CD4-positive, alpha-beta T cell treated with Interferon alpha-2 for 1 hour (primary cell): Measurements from ENCODE around the gene ROMO1.
"Not testable (repeated sequence)": the region's sequence is repeated elsewhere in the genome, so short reads cannot be mapped to it uniquely, and the experiment has no call there.

Experiments used
- DNase-seq, 2 donors: peaks; one replicate each; pipeline ENCODE4 v3.0.0-alpha.2; 2020 to 2022

ROMO1 gene

DNA sequence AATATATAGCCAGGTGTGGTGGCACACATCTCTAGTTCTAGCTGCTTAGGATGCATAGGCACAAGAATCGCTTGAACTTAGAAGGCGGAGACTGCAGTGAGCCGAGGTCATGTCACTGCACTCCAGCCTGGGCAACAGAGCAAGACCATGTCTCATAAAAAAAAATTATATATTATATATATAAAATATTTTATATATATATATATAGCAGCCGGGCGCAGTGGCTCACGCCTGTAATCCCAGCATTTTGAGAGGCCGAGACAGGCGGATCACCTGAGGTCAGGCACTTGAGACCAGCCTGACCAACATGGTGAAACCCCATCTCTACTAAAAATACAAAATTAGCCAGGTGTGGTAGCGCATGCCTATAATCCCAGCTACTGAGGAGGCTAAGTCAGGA lies 13.8 kb upstream of the ROMO1 start:
- not testable (repeated sequence) for DNase-seq

DNA sequence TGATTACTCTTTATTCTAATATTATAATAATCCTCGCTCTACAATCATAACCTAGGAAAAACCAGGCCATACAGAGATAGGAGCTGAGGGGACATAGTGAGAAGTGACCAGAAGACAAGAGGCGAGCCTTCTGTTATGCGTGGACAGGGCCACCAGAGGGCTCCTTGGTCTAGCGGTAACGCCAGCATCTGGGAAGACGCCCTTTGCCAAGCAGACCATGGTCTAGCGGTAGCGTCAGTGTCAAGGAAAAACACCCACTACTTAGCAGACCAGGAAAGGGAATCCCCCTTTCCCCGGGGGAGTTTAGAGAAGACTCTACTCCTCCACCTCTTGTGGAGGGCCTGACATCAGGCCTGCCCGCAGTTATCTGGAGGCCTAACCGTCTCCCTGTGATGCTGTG lies 12.3 kb upstream of the ROMO1 start:
- DNase-seq, result not testable (repeated sequence)

DNA sequence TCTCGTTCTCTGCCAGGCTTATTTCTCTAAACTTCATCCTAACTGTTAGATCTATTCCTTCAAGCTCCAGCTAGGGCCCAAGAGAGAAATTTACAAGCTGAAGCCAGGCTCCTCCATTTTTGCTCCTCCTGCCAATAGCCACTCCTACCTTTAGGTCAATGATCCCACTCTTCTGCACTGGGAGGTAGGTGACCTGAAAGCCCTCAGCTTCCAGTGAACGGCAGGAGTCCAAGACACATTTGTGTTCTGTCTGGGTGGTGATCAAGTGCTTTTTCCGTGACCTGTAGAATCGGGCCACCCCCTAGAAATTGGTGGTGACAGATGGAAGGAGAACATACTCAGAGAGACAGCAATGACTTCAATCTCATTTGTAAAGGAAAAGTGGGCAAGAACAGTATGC lies 8.9 kb upstream of the ROMO1 start:
- DNase-seq, result no peak

DNA sequence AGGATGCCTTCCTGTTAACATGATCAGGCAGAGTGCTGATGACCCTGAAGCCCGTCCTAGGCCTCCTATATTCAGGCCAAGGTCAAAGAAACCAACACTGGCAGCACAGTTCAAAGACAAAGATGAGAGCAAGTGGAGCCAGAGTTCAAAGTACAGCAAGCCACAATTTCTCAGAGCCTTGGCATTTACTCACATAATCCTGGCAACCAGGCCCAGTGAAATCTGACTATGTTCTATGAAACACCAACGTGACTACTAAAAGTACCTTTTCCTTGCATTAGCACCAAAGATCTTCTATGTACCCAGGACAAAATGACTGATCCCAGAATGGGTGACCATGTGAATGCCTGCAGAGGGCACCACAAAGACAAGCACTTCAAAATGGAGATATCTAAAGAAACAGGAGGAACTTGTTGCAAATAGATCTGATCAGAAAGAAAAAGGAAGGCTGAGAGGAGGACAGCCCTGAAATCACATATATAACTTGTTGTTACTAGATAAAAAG lies 3.9 kb upstream of the ROMO1 start:
- DNase-seq, result no peak

DNA sequence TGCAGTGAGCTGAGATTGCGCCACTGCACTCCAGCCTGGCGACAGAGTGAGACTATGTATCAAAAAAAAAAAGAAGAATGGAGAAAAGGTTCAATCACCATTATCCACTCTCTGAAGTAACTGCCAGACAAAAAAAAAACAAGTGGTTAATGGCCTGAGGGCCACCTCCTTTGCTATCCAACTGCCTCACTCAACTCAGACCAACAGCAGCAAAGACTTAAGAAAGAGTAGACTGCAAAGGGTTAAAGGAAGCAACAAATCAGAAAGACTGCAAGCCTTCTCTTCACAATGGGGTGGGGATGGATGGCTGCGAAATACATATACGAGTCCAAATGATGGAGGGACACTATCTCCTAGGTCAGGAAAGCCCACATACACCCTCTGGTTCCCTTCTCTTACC lies 3.2 kb upstream of the ROMO1 start:
- DNase-seq, result no peak

DNA sequence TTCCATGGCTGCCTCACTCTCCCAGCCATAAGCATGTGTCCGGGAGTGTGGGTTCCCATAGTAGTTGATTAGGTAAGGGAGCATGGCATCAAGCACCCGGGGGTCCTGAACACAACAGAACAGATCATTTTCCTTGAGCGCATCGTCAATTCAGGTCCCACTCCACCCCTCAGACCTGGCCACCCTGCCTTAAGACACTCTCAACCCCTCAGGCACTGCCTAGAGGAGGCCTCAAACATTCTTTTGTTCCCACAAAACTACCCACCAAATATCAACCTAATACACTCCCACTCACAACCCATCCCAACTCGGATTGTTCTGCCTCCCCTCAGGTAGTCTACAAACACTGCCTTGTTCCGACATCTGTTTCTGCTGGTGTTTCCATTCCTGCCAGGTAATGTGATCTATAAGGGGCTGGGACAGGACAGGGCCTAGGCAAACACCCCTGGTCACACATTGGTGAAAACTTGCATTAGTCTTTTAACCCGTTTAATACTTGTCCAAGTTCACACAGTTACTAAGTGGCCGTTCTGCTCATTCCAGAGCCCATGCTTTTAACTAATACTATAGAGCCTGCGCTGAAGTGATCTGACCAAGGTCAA lies 1.4 kb upstream of the ROMO1 start:
- DNase-seq, result no peak

DNA sequence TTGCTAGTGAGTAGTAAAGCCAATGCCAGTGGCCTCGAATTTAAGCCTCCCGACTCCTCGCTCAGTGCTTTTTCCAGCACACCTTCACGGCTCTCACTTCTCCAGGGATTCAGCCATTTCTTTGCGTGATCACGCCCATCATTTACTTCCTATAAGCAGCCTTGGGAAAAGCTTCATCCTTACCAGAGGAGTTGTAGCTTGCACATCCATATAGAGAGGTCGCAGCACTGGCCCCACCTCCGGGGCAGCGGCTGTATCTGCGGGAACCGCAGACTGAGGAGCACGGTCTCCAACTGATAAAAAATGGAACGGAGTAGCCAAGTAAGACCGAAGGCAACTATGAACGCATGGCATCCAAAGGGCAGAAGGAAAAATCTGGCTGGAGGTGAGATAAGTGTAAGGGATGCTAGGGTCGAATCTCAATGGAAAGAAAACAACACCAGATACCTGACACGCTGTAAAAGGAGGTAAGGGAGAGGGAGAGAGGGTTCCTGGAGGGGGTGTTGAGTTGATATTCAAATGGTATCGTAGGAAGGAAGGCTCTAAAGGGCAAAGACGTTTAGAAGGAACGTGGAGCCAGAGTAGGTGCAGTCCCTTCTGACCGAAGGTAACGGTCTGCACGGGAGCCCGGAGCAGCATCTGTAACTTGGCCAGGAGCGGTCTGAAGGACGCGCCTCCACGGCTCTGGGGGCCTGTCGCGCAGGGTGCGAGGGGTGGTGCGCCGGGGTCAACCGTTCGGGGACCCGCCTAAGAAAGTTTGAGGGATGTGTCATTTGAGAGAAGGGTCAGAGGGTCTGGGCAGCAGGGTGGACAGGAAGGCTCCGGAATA lies 693 bp upstream of the ROMO1 start:
- no peak for DNase-seq

DNA sequence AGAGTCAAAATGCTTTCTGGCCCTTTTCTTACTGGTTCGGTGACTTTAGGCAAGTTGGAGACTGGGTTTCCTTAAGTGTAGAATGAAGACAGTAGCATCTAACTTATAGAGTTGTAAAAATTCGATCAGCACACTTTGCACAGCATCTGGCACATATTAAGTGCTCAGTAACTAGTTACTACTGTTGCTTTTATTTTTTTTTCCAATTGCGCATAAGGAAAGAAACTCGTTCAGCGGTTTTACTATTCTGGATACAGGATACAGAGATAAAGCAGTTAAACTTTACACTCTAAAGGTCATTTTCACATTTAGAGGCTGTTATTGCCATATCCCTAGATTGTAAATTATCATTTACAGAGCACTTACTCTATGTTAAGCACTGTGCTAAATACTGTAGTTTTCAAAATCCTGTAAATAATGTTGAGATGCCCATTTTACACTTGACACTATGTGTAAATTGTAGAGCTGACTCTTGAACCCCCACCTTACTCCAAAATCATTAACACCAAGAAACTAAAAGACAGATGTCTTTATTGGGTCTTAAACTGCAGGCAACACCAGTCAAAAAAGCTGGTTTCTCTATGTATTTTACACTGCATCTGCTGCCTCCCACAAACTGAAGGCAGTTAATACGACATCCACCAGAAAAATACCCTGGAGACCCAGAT lies 886 bp downstream of the ROMO1 start:
- no peak for DNase-seq

DNA sequence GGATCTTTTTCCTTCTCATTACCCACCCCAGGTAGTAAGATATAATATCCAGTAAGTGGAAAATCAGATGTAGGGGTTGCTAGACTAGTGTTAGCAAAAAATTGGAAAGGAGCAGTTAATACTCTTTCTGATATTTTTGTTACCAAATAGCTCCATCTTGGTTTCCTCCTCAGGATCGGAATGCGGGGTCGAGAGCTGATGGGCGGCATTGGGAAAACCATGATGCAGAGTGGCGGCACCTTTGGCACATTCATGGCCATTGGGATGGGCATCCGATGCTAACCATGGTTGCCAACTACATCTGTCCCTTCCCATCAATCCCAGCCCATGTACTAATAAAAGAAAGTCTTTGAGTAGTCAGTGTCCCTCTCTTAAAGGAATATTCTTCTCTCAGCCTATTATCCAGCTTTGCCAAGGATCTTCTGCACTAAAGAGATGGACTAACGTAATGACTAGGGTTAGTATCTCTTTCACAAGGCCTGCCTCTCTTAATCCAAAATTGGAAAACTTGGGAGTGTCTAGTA lies 1.5 kb downstream of the ROMO1 start:
- DNase-seq, result no peak

DNA sequence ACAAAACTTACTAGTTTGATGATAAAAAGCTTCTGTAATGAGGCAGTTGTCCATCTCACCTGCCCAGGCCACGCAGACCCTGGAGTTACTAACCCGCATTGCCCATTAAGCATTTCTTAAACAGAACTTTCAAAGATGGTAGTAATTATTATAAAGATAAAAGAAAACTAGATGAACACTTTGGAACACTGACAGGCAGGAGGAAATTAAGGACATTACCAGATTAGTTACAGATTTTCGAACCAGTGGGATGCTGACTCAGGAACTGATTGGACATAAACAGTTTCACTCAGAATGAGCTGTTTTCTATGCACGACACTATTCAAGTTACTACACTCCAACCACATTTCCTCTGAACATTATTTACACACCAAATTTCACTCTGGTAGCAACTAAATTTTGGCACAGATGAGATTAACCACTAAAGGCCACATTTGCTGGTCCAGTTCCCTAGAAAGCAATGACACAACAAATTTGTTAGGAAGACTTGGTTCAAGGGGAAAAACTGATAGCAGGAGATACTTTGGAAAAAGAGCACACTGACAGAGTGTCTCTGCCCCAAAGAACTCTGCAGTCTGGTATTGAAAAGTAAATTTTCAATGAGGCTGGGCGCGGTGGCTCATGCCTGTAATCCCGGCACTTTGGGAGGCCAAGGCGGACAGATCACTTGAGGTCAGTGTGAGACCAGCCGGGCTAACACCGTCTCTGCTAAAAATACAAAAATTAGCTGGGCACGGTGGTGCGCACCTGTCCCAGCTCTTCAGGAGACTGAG lies 3.0 kb downstream of the ROMO1 start:
- DNase-seq, result no peak

DNA sequence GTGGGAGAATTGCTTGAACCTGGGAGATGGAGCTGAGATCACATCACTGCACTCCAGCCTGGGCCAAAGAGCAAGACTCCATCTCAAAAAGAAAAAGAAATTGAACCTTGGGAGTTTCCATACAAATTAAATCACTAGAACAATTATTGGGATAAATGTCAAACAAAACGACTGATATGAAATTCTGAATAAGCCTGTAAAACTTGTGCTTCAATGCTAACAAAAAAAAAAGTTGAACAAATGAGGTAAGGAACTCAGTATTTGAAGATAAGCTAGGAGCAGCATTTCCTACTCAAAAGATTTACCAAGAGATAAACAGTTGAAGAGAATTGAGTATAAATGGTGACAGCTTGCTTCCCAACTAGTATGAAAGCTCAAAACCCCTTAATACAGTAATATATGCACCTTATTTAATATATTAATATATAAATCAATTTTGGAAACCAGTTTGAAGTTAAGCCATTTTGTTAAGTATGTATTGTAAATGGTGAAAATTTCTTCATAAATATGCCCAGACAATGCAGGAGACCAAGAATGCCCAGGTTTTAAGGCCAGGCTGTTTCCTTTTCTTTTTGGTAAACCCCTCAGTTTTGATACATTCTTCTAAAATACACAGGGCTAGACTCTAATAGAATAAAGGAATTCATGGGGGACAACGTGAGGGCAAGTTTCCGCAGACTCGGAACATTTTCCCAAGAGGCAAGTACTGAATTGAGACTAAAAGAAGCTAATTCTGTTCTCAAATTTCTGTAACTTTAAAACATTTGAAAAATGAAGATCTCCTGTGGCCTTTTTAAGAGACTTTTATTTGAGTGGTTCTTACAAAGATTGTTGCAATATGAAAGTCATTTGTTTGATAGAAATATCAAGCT lies 3.9 kb downstream of the ROMO1 start:
- DNase-seq, result no peak

DNA sequence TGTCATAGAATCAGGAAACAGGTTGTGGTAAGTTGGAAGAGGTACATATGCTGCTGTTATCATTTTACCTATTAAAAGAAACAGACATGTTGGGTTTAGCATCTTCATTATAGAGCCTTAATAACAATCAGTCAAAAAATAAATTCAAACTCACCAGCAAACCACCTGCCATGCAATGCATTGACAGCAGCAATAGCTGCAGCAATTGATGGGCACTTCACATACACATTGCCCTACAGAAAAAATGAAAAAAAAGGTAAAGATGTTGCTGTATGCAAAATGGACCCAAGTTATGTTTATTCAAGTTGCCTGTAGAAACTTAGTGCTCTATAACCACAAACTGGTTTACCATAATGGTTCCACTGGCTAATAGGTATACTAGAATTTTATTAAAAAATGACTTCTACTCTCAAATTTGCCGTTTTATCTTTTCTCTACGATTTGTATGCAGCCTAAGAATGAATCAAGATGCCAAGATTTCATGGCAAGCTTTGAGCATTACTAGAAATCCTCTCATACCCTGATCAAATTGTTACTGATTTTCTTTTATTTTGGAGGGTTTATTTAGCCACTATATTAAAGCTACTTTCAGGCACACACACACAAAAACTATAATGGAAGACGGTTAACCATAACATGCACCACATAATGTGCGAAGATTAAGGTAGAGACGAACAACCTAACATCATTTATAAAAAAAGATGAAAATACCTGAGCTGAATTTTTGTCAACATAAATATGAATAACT lies 5.5 kb downstream of the ROMO1 start:
- DNase-seq, result no peak

DNA sequence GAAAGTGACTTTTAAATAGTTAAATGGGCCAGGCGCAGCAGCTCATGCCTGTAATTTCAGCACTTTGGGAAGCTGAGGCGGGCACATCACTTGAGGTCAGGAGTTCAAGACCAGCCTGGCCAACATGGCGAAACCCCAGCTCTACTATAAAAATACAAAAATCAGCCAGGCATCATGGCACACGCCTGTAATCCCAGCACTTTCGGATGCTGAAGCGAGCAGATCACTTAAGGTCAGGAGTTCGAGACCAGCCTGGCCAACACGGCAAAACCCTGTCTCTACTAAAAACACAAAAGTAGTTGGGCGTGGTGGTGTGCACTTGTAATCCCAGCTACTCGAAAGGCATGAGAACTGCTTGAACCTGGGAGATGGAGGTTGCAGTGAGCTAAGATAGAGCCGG lies 6.7 kb downstream of the ROMO1 start:
- DNase-seq, result not testable (repeated sequence)

DNA sequence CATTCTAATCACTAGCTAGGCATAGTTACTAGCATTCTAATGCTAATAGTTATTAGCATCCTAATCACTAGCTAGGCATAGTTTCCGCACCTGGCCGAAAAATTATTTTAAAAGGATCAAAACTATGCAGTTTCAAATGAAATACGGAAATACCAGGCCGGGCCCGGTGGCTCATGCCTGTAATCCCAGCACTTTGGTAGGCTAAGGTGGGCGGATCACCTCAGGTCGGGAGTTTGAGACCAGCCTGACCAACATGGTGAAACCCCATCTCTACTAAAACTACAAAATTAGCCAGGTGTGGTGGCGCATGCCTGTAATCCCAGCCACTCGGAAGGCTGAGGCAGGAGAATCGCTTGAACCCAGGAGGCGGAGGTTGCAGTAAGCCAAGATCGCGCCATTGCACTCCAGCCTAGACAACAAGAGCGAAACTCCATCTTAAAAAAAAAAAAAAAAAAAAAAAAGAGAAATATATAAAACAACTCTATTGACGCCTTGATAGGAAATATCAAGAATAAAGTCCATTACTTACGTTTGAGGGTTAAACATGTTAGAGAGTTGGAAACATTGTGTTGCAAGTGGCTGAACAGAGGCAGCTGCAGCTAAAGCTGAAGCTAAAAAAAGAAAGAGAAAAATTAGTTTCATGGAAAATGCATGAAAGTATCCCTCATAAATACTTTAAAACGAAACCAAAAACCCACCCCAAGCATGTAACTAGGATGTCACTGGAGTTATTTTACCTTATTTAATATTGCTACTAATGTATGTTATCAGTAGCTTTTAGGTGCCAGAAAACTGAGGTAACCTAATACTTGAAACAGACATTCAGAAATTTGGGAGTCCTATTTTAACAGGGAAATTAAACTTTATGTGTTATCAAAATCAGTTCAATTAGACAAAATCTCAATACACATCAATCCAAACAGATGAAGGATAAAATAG lies 7.7 kb downstream of the ROMO1 start:
- not testable (repeated sequence) for DNase-seq

DNA sequence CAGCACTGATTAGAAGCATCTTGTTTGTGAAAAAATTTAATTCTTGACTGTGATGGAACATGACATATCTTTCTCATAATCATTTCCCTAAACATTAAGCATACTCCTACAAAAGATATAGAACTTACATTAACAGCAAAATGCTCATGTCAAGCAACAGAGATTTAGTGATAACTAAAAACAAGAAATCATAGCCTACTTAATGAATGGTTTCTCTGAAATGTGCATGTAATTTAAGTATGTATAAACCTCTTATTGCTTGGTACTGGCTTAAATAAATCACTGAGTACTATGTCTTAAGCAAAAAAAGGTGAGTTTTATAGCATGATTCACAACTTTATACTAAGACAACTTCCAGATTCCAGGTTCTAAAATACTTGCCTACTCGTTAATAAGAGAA lies 9.3 kb downstream of the ROMO1 start:
- no peak for DNase-seq

DNA sequence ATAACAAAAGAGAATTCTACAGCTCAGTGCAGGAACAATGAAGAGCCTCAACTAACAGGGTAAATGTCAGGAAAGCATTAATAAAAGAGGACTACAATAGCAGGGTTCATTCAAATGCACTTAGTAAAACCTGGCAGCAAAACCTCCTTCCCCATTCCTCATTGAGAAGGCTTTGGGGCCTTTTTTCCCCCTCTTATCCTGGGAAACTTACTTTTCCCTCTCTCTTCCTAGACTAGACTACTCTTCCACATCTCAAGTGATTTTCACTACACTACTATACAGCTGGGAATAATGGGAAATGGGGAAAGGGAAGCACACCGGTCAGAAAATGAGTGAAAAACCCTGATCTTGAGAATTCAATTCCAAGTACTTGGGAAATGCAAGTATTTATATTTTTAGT lies 10.1 kb downstream of the ROMO1 start:
- no peak for DNase-seq

DNA sequence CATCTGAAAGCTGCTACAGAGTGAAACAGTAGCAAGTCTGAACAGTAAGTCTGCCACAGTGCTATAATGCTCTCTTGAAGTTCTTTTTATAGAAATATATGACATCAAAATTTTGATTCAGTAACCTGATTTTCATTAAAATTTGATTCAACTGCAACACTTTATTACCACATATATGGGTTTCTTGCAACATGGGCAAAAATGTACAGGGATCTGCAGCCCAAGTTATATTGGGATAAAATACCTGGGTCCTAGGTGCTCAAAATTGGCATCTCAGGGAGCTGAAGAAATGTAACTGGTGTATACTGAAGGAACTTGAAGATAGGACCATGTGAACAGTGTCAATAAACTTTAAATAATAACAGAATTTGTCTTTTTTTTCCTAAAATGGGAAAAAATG lies 10.8 kb downstream of the ROMO1 start:
- no peak for DNase-seq

DNA sequence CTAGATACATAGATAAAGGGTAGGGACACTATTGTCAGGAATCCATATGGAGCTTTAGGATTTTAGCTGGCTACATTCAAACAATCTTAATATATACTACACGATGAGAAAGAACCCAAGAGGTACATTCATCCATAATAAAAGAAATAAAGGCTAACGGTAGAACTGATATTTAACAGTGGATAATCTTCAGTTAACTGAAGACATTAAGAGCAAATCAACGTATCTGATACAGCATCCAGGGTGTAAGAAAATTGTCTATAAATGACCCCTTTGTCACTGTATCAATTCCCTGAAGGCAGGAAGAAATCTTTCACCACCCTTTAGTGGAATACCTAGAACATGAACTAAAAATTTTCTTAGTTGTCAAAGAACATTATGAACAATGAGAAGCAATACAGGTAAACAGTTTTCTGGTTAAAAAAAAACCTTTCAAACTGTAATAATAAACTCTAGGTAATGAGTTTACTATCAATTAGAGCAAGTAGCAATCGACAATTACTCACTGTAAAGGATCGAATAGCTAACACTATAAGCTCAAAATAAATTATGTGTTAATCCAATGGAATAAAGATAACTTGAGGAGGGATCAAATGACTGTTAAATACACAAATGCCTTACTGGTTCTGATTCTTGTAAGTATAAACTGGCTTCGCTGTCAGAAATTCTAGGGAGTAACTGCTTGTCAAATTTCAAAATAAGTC lies 11.8 kb downstream of the ROMO1 start:
- no peak for DNase-seq

DNA sequence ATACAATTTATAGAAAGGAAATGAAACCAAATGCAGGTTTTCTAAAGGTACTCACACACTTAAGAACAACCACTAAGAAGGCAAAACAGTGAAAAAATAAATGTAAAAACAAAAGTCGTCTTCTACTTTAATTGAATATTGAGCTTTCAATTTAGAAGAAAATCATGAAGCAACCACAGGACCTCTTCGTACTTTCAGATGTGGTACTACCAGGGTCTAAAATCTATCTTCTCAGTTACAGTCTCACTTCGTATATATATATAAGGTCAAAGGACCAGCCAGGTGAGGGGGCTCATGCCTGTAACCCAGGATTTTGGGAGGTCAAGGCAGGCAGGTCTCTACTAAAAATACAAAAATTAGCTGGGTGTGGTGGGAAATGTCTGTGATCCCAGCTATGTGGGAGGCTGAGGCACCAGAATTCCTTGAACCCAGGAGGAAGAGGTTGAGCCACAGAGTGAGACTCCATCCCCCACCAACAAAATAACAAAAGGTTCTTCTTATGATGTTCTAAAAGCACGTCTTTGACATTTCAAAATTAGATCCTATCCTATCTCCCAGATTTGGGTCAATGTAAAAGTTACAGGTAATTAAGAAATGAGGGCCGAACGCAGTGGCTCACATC lies 12.5 kb downstream of the ROMO1 start:
- no peak for DNase-seq
